Metanephros (tissue), 1 donor: ENCODE measurements around the gene TMOD4. TPM values are rescaled to one million over a fixed set of nuclear protein-coding genes. Genes with fewer than 3 reads are reported as not detected.

Experiments used
- total RNA-seq: library from RNA; depleted of rRNA; stranded (reverse); fragments of >200 nt; gene quantifications from one replicate; pipeline ENCODE4 v1.2.3, GENCODE V29; 2014

TMOD4 gene
- total RNA-seq: 12.4 TPM

GRCh38 chr1:151175863-151176262, at the start of gene TMOD4:
Gene TMOD4 (minus strand): TSS chr1:151175981. CDS start chr1:151174875, 1,106 bp downstream.

GRCh38 chr1:151198254-151199127, 22.7 kb upstream of the TMOD4 start, which contains the start of gene PIP5K1A:
Gene PIP5K1A (plus strand): TSS chr1:151198552. CDS start chr1:151198997, 445 bp downstream.

GRCh38 chr1:151189637-151190445, 14.1 kb upstream of the TMOD4 start, which contains the start of gene VPS72:
Gene VPS72 (minus strand): TSS chr1:151190197. CDS start chr1:151190121, 76 bp downstream.

GRCh38 chr1:151165738-151166504, 9.9 kb downstream of the TMOD4 start, which contains the start of the genes LYSMD1 and SCNM1:
Gene LYSMD1 (minus strand): TSS chr1:151165902. CDS start chr1:151165258, 644 bp downstream.
Gene SCNM1 (plus strand): TSS chr1:151166144. CDS start chr1:151166153, 9 bp downstream.

GRCh38 chr1:151156515-151156819, 19.3 kb downstream of the TMOD4 start, which contains the start of gene TNFAIP8L2:
Gene TNFAIP8L2 (plus strand): TSS chr1:151156649. CDS start chr1:151158698, 2,049 bp downstream.

GRCh38 chr1:151146412-151147131, 29.2 kb downstream of the TMOD4 start, which contains the start of gene SEMA6C:
Gene SEMA6C (minus strand): TSS chr1:151146631. CDS start chr1:151142621, 4,010 bp downstream.

Other genes with a start within 250 kb of the TMOD4 start
- gene SETDB1, start 249.6 kb downstream of the TMOD4 start, total RNA-seq: 61.7 TPM
- 123 TPM for gene CERS2, start 201.1 kb downstream of the TMOD4 start, total RNA-seq
- gene ANXA9, start 193.7 kb downstream of the TMOD4 start, total RNA-seq: 8.5 TPM
- 45.6 TPM for gene MINDY1, start 169.1 kb downstream of the TMOD4 start, total RNA-seq
- gene PRUNE1, start 167.5 kb downstream of the TMOD4 start, total RNA-seq: 26.0 TPM
- gene BNIPL, start 139.4 kb downstream of the TMOD4 start, total RNA-seq: 1.9 TPM
- 5.5 TPM for gene C1orf56, start 128.2 kb downstream of the TMOD4 start, total RNA-seq
- gene CDC42SE1, start 116.4 kb downstream of the TMOD4 start, total RNA-seq: 48.6 TPM
- gene MLLT11, start 115.6 kb downstream of the TMOD4 start, total RNA-seq: 4.1 TPM
- 18.2 TPM for gene GABPB2, start 105.2 kb downstream of the TMOD4 start, total RNA-seq
- gene SEMA6C, start 29.4 kb downstream of the TMOD4 start, total RNA-seq: 39.0 TPM
- gene TNFAIP8L2, start 19.3 kb downstream of the TMOD4 start, total RNA-seq: 2.3 TPM
- 12.6 TPM for gene LYSMD1, start 10.1 kb downstream of the TMOD4 start, total RNA-seq
- gene SCNM1, start 9.8 kb downstream of the TMOD4 start, total RNA-seq: 20.4 TPM
- 26.0 TPM for gene VPS72, start 14.2 kb upstream of the TMOD4 start, total RNA-seq
- gene PIP5K1A, start 22.6 kb upstream of the TMOD4 start, total RNA-seq: 70.8 TPM
- gene PSMD4, start 78.8 kb upstream of the TMOD4 start, total RNA-seq: 97.2 TPM
- 28.6 TPM for gene ZNF687, start 106.3 kb upstream of the TMOD4 start, total RNA-seq
- 54.5 TPM for gene PI4KB, start 151.4 kb upstream of the TMOD4 start, total RNA-seq
- 31.6 TPM for gene RFX5, start 171.3 kb upstream of the TMOD4 start, total RNA-seq
- 60.4 TPM for gene SELENBP1, start 196.7 kb upstream of the TMOD4 start, total RNA-seq
- 176 TPM for gene PSMB4, start 223.6 kb upstream of the TMOD4 start, total RNA-seq